Thymus (tissue), 11 donors: ENCODE measurements around the gene STAT5A. TPM values are rescaled to one million over a fixed set of nuclear protein-coding genes. Genes with fewer than 3 reads are reported as not detected.
"Not testable (repeated sequence)": the region's sequence is repeated elsewhere in the genome, so short reads cannot be mapped to it uniquely, and the experiment has no call there.

Experiments used
- DNase-seq, 9 donors: peaks; one replicate each; pipeline ENCODE4 v3.0.0-alpha.2; 2013; ENCODE audit warnings: low spot score in 9 of 9, low read depth in 6 of 9, missing footprints in 1 of 9
- H3K27ac ChIP-seq, 2 donors: one replicate each; pipeline ENCODE4 v1.5.1; 2013; ENCODE audit warnings: control low read depth in 1 of 2, low read depth in 1 of 2, low read length in 1 of 2, mild to moderate bottlenecking in 1 of 2, moderate library complexity in 1 of 2
- H3K27me3 ChIP-seq, 2 donors: one replicate each; pipeline ENCODE4 v1.5.1; 2013; ENCODE audit warnings: low read length in 1 of 2; ENCODE audit not compliant: control insufficient read depth in 2 of 2, insufficient read depth in 1 of 2
- H3K36me3 ChIP-seq, 2 donors: one replicate each; pipeline ENCODE4 v1.5.1; 2013; ENCODE audit warnings: low read length in 1 of 2, mild to moderate bottlenecking in 1 of 2, moderate library complexity in 1 of 2; ENCODE audit not compliant: control insufficient read depth in 2 of 2, insufficient read depth in 2 of 2
- H3K4me1 ChIP-seq, 2 donors: one replicate each; pipeline ENCODE4 v1.5.1; 2013; ENCODE audit warnings: low read length in 2 of 2; ENCODE audit not compliant: control insufficient read depth in 2 of 2, insufficient read depth in 2 of 2
- H3K4me3 ChIP-seq, 2 donors: one replicate each; pipeline ENCODE4 v1.5.1; 2013; ENCODE audit warnings: low read length in 2 of 2, control low read depth in 1 of 2, mild to moderate bottlenecking in 1 of 2
- H3K9me3 ChIP-seq, 2 donors: one replicate each; pipeline ENCODE4 v1.5.1; 2013; ENCODE audit warnings: low read length in 1 of 2, mild to moderate bottlenecking in 1 of 2; ENCODE audit not compliant: control insufficient read depth in 2 of 2, insufficient read depth in 1 of 2
- WGBS: extraction: QIAGEN DNeasy Blood & Tissue Kit; methylation state at CpG from one replicate; pipeline ENCODE4 v1.1.7; 2013; 5-methylcytosine and 5-hydroxymethylcytosine counted together
- polyA plus RNA-seq: library from polyadenylated mRNA; stranded (reverse); fragments of 200-250 nt; gene quantifications from one replicate; pipeline ENCODE4 v1.2.3, GENCODE V29; 2013
- total RNA-seq: library from RNA; stranded (reverse); fragments of 120-200 nt; gene quantifications from one replicate; pipeline ENCODE4 v1.2.4, GENCODE V29; 2013
- donor health status: healthy.

Gene STAT5A
- total and polyA plus RNA-seq, 2 donors: 37.6 to 47.4 TPM

DNA sequence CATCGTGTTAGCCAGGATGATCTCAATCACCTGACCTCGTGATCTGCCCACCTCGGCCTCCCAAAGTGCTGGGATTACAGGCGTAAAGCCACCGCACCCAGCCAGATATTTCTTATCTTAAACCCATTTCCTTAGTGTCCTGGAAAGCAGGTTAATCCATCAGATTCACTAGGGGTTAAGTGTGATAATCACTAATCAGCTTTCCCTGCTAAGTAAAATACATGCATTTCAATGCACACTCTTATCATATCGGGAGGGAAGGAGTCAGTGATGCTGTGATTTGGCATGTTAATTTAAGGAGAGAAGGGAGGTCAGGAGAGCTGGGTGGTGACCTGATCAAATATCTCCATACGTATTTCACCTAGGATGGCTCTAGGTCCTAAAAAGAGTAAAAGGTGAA is 70.8 kb downstream of the STAT5A start:
- Histone ChIP-seq H3K4me1 (peaks cover 0 to 11% of the 10 kb centered on the region in 2 donors), H3K36me3 (no peaks in the 10 kb centered on the region), H3K27ac (no peak overlapping the region), H3K9me3 (no peaks in the 10 kb centered on the region), H3K27me3 (no peaks in the 10 kb centered on the region), H3K4me3 (no peak overlapping the region)
- 98% methylated on average over 7 of the region's 7 CpGs for WGBS
- no peak for DNase-seq

DNA sequence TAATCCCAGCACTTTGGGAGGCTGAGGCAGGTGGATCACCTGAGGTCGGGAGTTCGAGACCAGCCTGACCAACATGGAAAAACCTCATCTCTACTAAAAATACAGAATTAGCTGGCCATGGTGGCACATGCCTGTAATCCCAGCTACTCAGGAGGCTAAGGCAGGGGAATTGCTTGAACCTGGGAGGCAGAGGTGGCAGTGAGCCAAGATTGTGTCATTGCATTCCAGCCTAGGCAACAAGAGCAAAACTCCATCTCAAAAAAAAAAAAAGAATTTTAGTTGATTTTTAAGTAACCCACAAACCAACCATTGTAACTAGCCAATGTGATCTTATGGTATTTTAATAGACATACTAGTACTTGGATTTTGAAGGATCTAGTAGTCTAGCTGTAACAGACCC is 72.1 kb downstream of the STAT5A start:
- not testable (repeated sequence) for H3K27ac ChIP-seq, DNase-seq, H3K4me3 ChIP-seq, H3K27me3 ChIP-seq, H3K36me3 ChIP-seq, H3K9me3 ChIP-seq
- peaks cover 0 to 11% of the 10 kb centered on the region in 2 donors for H3K4me1 ChIP-seq
- WGBS: 96% methylated on average over 2 of the region's 2 CpGs

Other genes with a start within 250 kb of the STAT5A start
- 0.71 TPM for gene C17orf113, start 237.9 kb upstream of the STAT5A start, total RNA-seq
- gene C17orf113, start 237.9 kb upstream of the STAT5A start, polyA plus RNA-seq: 0.84 TPM
- gene ZNF385C, start 190.0 kb upstream of the STAT5A start, total RNA-seq: 0.66 TPM
- 1.1 TPM for gene ZNF385C, start 190.0 kb upstream of the STAT5A start, polyA plus RNA-seq
- 23.8 TPM for gene DHX58, start 175.8 kb upstream of the STAT5A start, total RNA-seq
- gene DHX58, start 175.8 kb upstream of the STAT5A start, polyA plus RNA-seq: 42.1 TPM
- 9.7 TPM for gene KAT2A, start 167.1 kb upstream of the STAT5A start, total RNA-seq
- 103 TPM for gene KAT2A, start 167.1 kb upstream of the STAT5A start, polyA plus RNA-seq
- 0.05 TPM for gene HSPB9, start 165.7 kb upstream of the STAT5A start, total RNA-seq
- gene HSPB9, start 165.7 kb upstream of the STAT5A start, polyA plus RNA-seq: 0.23 TPM
- 59.7 TPM for gene RAB5C, start 133.5 kb upstream of the STAT5A start, total RNA-seq
- gene RAB5C, start 133.5 kb upstream of the STAT5A start, polyA plus RNA-seq: 83.0 TPM
- gene KCNH4, start 107.4 kb upstream of the STAT5A start, total RNA-seq: 0.05 TPM
- 0.09 TPM for gene KCNH4, start 107.4 kb upstream of the STAT5A start, polyA plus RNA-seq
- gene HCRT, start 103.0 kb upstream of the STAT5A start, total RNA-seq: 0.19 TPM
- gene HCRT, start 103.0 kb upstream of the STAT5A start, polyA plus RNA-seq: 0.23 TPM
- gene GHDC, start 94.0 kb upstream of the STAT5A start, total RNA-seq: 8.6 TPM
- gene GHDC, start 94.0 kb upstream of the STAT5A start, polyA plus RNA-seq: 19.6 TPM
- gene STAT5B, start 12.1 kb upstream of the STAT5A start, total RNA-seq: 40.9 TPM
- 51.6 TPM for gene STAT5B, start 12.1 kb upstream of the STAT5A start, polyA plus RNA-seq
- 69.2 TPM for gene STAT3, start 99.9 kb downstream of the STAT5A start, total RNA-seq
- gene STAT3, start 99.9 kb downstream of the STAT5A start, polyA plus RNA-seq: 57.6 TPM
- 16.4 TPM for gene CAVIN1, start 134.8 kb downstream of the STAT5A start, total RNA-seq
- gene CAVIN1, start 134.8 kb downstream of the STAT5A start, polyA plus RNA-seq: 47.0 TPM
- 15.4 TPM for gene ATP6V0A1, start 170.4 kb downstream of the STAT5A start, total RNA-seq
- gene ATP6V0A1, start 170.4 kb downstream of the STAT5A start, polyA plus RNA-seq: 47.7 TPM
- 10.0 TPM for gene NAGLU, start 247.7 kb downstream of the STAT5A start, total RNA-seq
- gene NAGLU, start 247.7 kb downstream of the STAT5A start, polyA plus RNA-seq: 33.6 TPM